ENCODE measurements around the gene E2F8.

E2F8 gene

DNA sequence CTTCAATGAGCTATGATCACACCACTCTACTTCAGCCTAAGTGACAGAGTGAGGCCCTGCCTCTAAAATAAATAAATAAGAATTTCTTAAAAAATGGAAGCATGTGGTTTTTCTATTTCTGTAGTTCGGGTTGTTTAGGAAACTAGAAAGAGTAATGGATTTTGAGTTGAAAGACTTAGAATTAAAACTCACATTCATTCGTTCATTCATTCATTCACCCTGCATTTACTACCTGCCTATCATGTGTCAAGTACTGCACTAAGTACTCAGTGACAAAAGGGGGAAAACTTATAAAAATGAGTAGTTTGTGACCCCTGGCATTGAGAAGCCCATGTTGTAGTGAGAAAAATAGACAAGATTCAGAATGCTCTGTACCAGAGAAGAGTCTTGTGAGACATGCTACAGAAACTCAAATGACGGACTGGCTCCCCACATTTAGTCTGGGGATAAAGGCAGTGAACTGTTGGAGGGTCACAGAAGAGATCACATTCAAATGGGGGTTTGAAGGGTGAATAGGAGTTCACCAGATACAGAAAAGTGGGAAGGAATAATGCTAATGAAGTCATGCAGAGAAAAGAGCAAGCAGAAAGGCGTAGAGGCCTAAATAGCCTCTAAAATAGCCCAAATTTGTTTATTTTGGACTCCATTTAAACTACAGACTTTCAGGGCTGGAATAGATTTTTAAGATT is 46.0 kb downstream of the E2F8 start:
- DNase-seq (ENCODE audit: insufficient read length, low spot score) (no peak), FAIRE-seq (no peak)
- TF ChIP-seq TAF1 (IDR thresholded peaks at IDR 0.05; ENCODE audit: low read depth, low read length) (no peak), SPI1 (IDR thresholded peaks at IDR 0.05; ENCODE audit: low read depth, low read length) (no peak), POU2F2 (IDR thresholded peaks at IDR 0.05; ENCODE audit: low read depth, low read length) (no peak)

- DNase-seq (ENCODE audit: insufficient read length, low spot score) (no peak), FAIRE-seq (no peak)
- TF ChIP-seq POU2F2 (IDR thresholded peaks at IDR 0.05; ENCODE audit: low read depth, low read length) (no peak), SPI1 (IDR thresholded peaks at IDR 0.05; ENCODE audit: low read depth, low read length) (no peak), POLR2AphosphoS5 (IDR thresholded peaks at IDR 0.05; ENCODE audit: low read depth, low read length) (no peak)
Measured at GRCh38 chr11:19193916-19194315, 46.8 kb downstream of the E2F8 start.

- DNase-seq (ENCODE audit: insufficient read length, low spot score) (no peak), FAIRE-seq (no peak)
- no peak for TF ChIP-seq POU2F2 (IDR thresholded peaks at IDR 0.05; ENCODE audit: low read depth, low read length)
- TF ChIP-seq SPI1 (IDR thresholded peaks at IDR 0.05; ENCODE audit: low read depth, low read length), result no peak
- TF ChIP-seq POLR2AphosphoS5 (IDR thresholded peaks at IDR 0.05; ENCODE audit: low read depth, low read length), result no peak
- TF ChIP-seq POLR2A (IDR thresholded peaks at IDR 0.05; ENCODE audit: low read depth, low read length), result no peak
- TF ChIP-seq PAX5 (IDR thresholded peaks at IDR 0.05; ENCODE audit: insufficient read depth, low read length, severe bottlenecking), result no peak
- no peak for TF ChIP-seq TAF1 (IDR thresholded peaks at IDR 0.05; ENCODE audit: low read depth, low read length)
Measured at GRCh38 chr11:19191530-19192169, 49.1 kb downstream of the E2F8 start.

DNA sequence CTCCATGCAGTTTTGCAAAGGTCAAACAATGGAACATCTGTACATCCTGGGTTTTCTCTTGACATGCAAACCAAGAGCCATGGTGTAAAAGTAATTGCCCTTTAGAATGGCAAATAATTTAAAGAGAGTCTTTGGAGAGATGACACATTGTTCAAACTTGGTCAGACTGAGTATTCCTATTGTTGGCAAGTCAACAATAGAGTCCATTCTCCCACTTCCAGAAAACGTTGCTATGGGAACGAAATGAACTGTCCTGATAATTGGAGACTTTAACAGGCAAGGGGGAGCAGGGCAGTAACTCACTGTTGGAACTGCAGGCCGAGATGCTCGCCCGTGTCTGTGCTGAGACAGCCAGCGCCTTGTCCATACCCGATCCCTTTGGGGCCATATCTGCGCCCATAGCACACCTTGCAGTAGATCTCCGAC is 52.9 kb downstream of the E2F8 start:
- no peak for TF ChIP-seq POLR2AphosphoS5 (IDR thresholded peaks at IDR 0.05; ENCODE audit: low read depth, low read length)
- TF ChIP-seq TAF1 (IDR thresholded peaks at IDR 0.05; ENCODE audit: low read depth, low read length), result no peak
- no peak for TF ChIP-seq SPI1 (IDR thresholded peaks at IDR 0.05; ENCODE audit: low read depth, low read length)
- no peak for TF ChIP-seq PAX5 (IDR thresholded peaks at IDR 0.05; ENCODE audit: insufficient read depth, low read length, severe bottlenecking)
- TF ChIP-seq POLR2A (IDR thresholded peaks at IDR 0.05; ENCODE audit: low read depth, low read length), result no peak
- no peak for TF ChIP-seq POU2F2 (IDR thresholded peaks at IDR 0.05; ENCODE audit: low read depth, low read length)
- FAIRE-seq, result no peak
- DNase-seq (ENCODE audit: insufficient read length, low spot score), result no peak

DNA sequence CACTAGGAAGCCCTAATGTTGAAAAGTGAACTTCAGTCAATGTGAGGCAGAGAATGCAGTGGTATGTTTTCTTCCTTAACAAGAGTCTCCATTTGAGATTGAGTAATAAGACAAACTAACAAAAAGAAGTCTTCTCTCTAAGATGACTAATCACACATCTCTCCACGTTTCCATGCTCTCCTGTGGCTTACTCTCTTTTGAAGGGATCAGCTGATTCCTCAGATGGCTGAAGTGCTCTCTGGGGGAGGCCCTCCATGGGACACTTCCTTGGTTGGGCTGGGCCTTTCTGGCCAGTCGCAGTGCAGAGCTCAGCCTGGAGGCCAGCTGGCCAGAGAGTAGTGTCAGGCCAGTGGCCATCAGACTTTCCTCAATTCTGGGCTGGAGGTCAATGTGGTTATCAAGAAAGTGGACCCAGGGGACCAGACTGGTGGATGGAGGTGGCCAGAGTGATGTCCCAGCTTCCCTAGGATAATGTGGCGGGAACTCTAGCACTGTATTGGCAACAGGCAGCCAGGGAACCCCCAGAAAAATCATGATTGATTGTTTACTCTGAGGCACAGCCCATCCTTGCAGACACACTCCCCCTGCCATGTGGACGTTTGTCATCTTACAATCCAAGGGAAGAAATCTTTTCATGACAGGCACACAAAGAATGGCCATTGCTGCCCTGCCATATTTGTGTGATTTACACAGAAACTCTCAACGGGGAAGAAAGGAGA is 53.5 kb downstream of the E2F8 start:
- FAIRE-seq (no peak), DNase-seq (ENCODE audit: insufficient read length, low spot score) (no peak)
- TF ChIP-seq POLR2AphosphoS5 (IDR thresholded peaks at IDR 0.05; ENCODE audit: low read depth, low read length) (no peak), POLR2A (IDR thresholded peaks at IDR 0.05; ENCODE audit: low read depth, low read length) (no peak), SPI1 (IDR thresholded peaks at IDR 0.05; ENCODE audit: low read depth, low read length) (no peak), PAX5 (IDR thresholded peaks at IDR 0.05; ENCODE audit: insufficient read depth, low read length, severe bottlenecking) (no peak), POU2F2 (IDR thresholded peaks at IDR 0.05; ENCODE audit: low read depth, low read length) (no peak), TAF1 (IDR thresholded peaks at IDR 0.05; ENCODE audit: low read depth, low read length) (no peak)

GRCh38 chr11:19185516-19186052 is 55.2 kb downstream of the E2F8 start:
- FAIRE-seq, result no peak

DNA sequence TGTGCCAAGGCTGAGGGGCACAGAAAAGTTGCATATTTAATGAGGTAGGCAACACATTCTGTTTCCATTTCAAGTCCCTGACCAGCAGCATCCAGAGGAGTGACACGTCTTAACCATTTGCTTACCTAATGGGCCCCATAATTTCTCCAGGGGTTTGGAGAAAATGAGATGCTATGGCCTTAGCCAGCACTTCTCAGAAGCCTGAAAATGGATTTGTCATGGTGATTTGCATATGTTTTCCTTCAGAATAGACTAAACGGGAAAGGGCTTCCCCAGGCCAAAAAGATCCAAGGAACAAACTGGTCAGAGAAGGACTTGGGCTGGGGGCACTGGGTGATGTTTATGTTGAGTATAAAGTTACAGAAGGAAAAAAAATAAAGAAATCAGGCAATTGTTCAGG is 55.7 kb downstream of the E2F8 start:
- TF ChIP-seq POU2F2 (IDR thresholded peaks at IDR 0.05; ENCODE audit: low read depth, low read length), result no peak
- TF ChIP-seq POLR2A (IDR thresholded peaks at IDR 0.05; ENCODE audit: low read depth, low read length), result no peak
- TF ChIP-seq TAF1 (IDR thresholded peaks at IDR 0.05; ENCODE audit: low read depth, low read length), result no peak
- TF ChIP-seq PAX5 (IDR thresholded peaks at IDR 0.05; ENCODE audit: insufficient read depth, low read length, severe bottlenecking), result no peak
- no peak for TF ChIP-seq POLR2AphosphoS5 (IDR thresholded peaks at IDR 0.05; ENCODE audit: low read depth, low read length)
- no peak for DNase-seq (ENCODE audit: insufficient read length, low spot score)
- FAIRE-seq, result no peak

More at GRCh38 chr11:19185516-19186052, 55.2 kb downstream of the E2F8 start:
- no peak for DNase-seq (ENCODE audit: insufficient read length, low spot score)
- TF ChIP-seq SPI1 (IDR thresholded peaks at IDR 0.05; ENCODE audit: low read depth, low read length) (no peak), POLR2A (IDR thresholded peaks at IDR 0.05; ENCODE audit: low read depth, low read length) (no peak), PAX5 (IDR thresholded peaks at IDR 0.05; ENCODE audit: insufficient read depth, low read length, severe bottlenecking) (no peak), POLR2AphosphoS5 (IDR thresholded peaks at IDR 0.05; ENCODE audit: low read depth, low read length) (no peak), TAF1 (IDR thresholded peaks at IDR 0.05; ENCODE audit: low read depth, low read length) (no peak), POU2F2 (IDR thresholded peaks at IDR 0.05; ENCODE audit: low read depth, low read length) (no peak)

DNA sequence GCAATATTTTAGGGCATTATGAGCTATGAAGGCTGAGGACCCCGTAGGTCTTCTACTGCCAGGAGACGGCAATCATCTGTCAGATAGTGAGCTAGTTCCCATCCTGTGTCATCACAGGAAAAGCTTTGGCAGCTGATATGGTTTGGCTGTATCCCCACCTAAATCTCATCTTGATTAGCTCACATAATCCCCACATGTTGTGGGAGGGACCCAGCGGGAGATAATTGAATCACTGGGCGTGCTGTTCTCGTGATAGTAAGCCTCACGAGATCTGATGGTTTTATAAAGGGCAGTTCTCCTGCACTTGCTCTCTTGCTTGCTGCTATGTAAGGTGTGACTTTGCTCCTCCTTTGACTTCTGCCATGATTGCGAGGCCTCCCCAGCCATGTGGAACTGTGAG is 57.1 kb downstream of the E2F8 start:
- FAIRE-seq (no peak), DNase-seq (ENCODE audit: insufficient read length, low spot score) (no peak)
- no peak for TF ChIP-seq POLR2AphosphoS5 (IDR thresholded peaks at IDR 0.05; ENCODE audit: low read depth, low read length)
- no peak for TF ChIP-seq PAX5 (IDR thresholded peaks at IDR 0.05; ENCODE audit: insufficient read depth, low read length, severe bottlenecking)
- TF ChIP-seq POU2F2 (IDR thresholded peaks at IDR 0.05; ENCODE audit: low read depth, low read length), result no peak
- TF ChIP-seq POLR2A (IDR thresholded peaks at IDR 0.05; ENCODE audit: low read depth, low read length), result no peak

DNA sequence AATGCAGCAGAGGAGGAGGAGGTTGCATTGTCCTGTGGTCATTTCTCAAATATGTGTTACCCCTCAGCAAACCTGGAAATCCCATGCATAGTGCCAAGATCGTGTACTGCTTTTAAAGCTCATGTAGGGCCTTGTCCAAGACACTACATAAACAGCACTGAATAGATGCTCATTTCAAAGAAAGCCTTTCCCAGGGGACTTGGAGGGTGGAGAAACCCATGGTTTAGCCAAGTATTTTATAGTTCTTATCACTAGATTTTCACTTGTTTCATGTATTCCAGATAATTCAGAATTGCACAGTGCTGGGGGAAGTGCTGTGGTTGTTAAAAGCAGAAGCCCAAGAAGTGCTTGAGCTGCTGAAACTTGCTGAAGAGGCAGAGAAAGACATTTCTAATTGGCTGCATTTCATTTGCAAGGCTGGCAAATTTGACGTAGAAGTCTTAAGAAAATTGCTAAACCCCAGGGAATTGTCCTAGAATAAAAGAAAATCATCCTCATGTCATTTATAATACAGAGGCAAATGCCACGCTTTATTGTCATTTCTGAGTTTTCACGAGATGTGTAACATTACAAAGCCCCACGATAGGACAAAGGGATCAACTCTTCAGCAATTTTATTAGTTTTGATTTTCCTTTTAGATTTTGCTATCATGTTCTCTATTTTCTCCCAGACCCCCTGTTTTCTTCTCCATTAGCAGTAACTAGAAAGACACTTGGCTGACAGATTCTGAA is 59.0 kb downstream of the E2F8 start:
- no peak for FAIRE-seq
- TF ChIP-seq POU2F2 (IDR thresholded peaks at IDR 0.05; ENCODE audit: low read depth, low read length), result no peak
- no peak for TF ChIP-seq SPI1 (IDR thresholded peaks at IDR 0.05; ENCODE audit: low read depth, low read length)
- TF ChIP-seq POLR2A (IDR thresholded peaks at IDR 0.05; ENCODE audit: low read depth, low read length), result no peak
- TF ChIP-seq POLR2AphosphoS5 (IDR thresholded peaks at IDR 0.05; ENCODE audit: low read depth, low read length), result no peak
- TF ChIP-seq TAF1 (IDR thresholded peaks at IDR 0.05; ENCODE audit: low read depth, low read length), result no peak
- no peak for TF ChIP-seq PAX5 (IDR thresholded peaks at IDR 0.05; ENCODE audit: insufficient read depth, low read length, severe bottlenecking)
- DNase-seq (ENCODE audit: insufficient read length, low spot score), result no peak

Measured in GM12891 (cell line).